ENCODE data around the gene HIVEP3. TPM values are rescaled to one million over a fixed set of nuclear protein-coding genes. Genes with fewer than 3 reads are reported as not detected.

The HIVEP3 gene
- polyA plus RNA-seq, 1 donor (not counting 4 experiments of a cell fraction or from before 2014, with no cell fraction given), result 1.1 TPM

DNA sequence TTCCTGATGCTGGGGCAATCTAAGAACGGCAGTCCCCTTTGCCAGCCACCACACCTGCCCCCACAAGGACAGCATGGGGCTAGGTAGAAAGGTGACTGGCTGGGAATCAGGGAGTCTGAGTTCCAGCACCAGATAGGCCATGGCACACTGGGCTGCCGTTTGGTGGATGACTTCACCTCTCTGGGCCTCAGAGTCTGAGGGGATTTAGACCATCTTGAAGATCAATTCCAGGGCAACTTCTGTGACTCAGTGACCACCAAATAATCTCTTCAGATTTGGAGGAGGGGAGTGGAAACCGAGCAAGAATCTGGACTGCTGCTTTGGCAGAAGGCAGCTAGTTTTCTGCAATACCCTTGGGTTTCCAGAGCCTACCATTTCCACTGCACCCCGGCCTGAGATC, 342.1 kb downstream of the HIVEP3 start:
- peaks cover 3% of the 10 kb centered on the region for H4K20me1 ChIP-seq (ENCODE audit: control insufficient read depth, extremely low read depth, insufficient read depth, low read length)
- H3K4me1 ChIP-seq (ENCODE audit: control insufficient read depth, extremely low read depth, insufficient read depth, low read length), result no peaks in the 10 kb centered on the region
- no peaks in the 10 kb centered on the region for H3K36me3 ChIP-seq (ENCODE audit: control insufficient read depth in 2 of 2, extremely low read depth in 1 of 2, insufficient read depth in 2 of 2, low read length in 2 of 2)
- H3K4me2 ChIP-seq (ENCODE audit: control insufficient read depth, extremely low read depth, insufficient read depth, low read depth, low read length), result no peak overlapping the region
- dilution Hi-C loops (cut with MboI; ENCODE audit: extremely low pct_ligation_motif_present, low sequenced_read_pairs), result no loop called here
- no peak overlapping the region for H2AFZ ChIP-seq (ENCODE audit: control insufficient read depth, low read length)
- H3K9me1 ChIP-seq (ENCODE audit: control insufficient read depth, extremely low read depth, insufficient read depth, low read length), result no peaks in the 10 kb centered on the region
- DNase-seq (ENCODE audit: low read depth, low spot score) (no peak), FAIRE-seq (no peak)
- no peak overlapping the region for H3K27ac ChIP-seq (ENCODE audit: control insufficient read depth, insufficient read depth, low read length)
- H3K9me3 ChIP-seq (ENCODE audit: control insufficient read depth, low read depth, low read length), result no peaks in the 10 kb centered on the region
- H3K4me3 ChIP-seq (ENCODE audit: control insufficient read depth in 2 of 3, extremely low read depth in 1 of 3, insufficient read depth in 2 of 3, low read depth in 1 of 3, low read length in 3 of 3), result no peak overlapping the region
- H3K9ac ChIP-seq (ENCODE audit: control insufficient read depth, extremely low read depth, insufficient read depth, low read length), result no peak overlapping the region
- TF ChIP-seq CTCF (optimal IDR thresholded peaks at IDR 0.05 in 1 of 3, IDR thresholded peaks at IDR 0.05 in 1 of 3, conservative IDR thresholded peaks at IDR 0.05 in 1 of 3; ENCODE audit: extremely low read depth in 1 of 3, insufficient read depth in 2 of 3, low read length in 3 of 3), result no peak
- TF ChIP-seq EZH2 (IDR thresholded peaks at IDR 0.05; ENCODE audit: low read length), result no peak
- H3K79me2 ChIP-seq (ENCODE audit: control insufficient read depth, insufficient read depth, low read length), result no peaks in the 10 kb centered on the region
- H3K27me3 ChIP-seq (ENCODE audit: control insufficient read depth, extremely low read depth, insufficient read depth, low read length), result no peaks in the 10 kb centered on the region

- TF ChIP-seq CTCF (optimal IDR thresholded peaks at IDR 0.05 in 1 of 3, IDR thresholded peaks at IDR 0.05 in 1 of 3, conservative IDR thresholded peaks at IDR 0.05 in 1 of 3; ENCODE audit: extremely low read depth in 1 of 3, insufficient read depth in 2 of 3, low read length in 3 of 3) (no peak), EZH2 (IDR thresholded peaks at IDR 0.05; ENCODE audit: low read length) (no peak)
Measured at GRCh38 chr1:41576206-41576605, 342.5 kb downstream of the HIVEP3 start.

More at GRCh38 chr1:41576206-41576605, 342.5 kb downstream of the HIVEP3 start:
- FAIRE-seq (no peak), DNase-seq (ENCODE audit: low read depth, low spot score) (no peak)
- no peak overlapping the region for H3K4me2 ChIP-seq (ENCODE audit: control insufficient read depth, extremely low read depth, insufficient read depth, low read depth, low read length)
- peaks cover 3% of the 10 kb centered on the region for H4K20me1 ChIP-seq (ENCODE audit: control insufficient read depth, extremely low read depth, insufficient read depth, low read length)
- H3K79me2 ChIP-seq (ENCODE audit: control insufficient read depth, insufficient read depth, low read length), result no peaks in the 10 kb centered on the region
- no peaks in the 10 kb centered on the region for H3K36me3 ChIP-seq (ENCODE audit: control insufficient read depth in 2 of 2, extremely low read depth in 1 of 2, insufficient read depth in 2 of 2, low read length in 2 of 2)
- peaks cover 3% of the 10 kb centered on the region for H3K27me3 ChIP-seq (ENCODE audit: control insufficient read depth, extremely low read depth, insufficient read depth, low read length)
- dilution Hi-C loops (cut with MboI; ENCODE audit: extremely low pct_ligation_motif_present, low sequenced_read_pairs), result no loop called here
- no peak overlapping the region for H3K4me3 ChIP-seq (ENCODE audit: control insufficient read depth in 2 of 3, extremely low read depth in 1 of 3, insufficient read depth in 2 of 3, low read depth in 1 of 3, low read length in 3 of 3)
- H3K9ac ChIP-seq (ENCODE audit: control insufficient read depth, extremely low read depth, insufficient read depth, low read length), result no peak overlapping the region
- no peaks in the 10 kb centered on the region for H3K9me3 ChIP-seq (ENCODE audit: control insufficient read depth, low read depth, low read length)
- no peaks in the 10 kb centered on the region for H3K9me1 ChIP-seq (ENCODE audit: control insufficient read depth, extremely low read depth, insufficient read depth, low read length)
- no peaks in the 10 kb centered on the region for H3K4me1 ChIP-seq (ENCODE audit: control insufficient read depth, extremely low read depth, insufficient read depth, low read length)
- no peak overlapping the region for H3K27ac ChIP-seq (ENCODE audit: control insufficient read depth, insufficient read depth, low read length)
- H2AFZ ChIP-seq (ENCODE audit: control insufficient read depth, low read length), result no peak overlapping the region

All from keratinocyte (primary cell).